Measurements from ENCODE around the gene IFT81.

Gene IFT81

GRCh38 chr12:110253176-110253575 is 129.0 kb downstream of the IFT81 start:
- Histone ChIP-seq H3K4me1 (ENCODE audit: control insufficient read depth, insufficient read depth, low read length) (no peaks in the 10 kb centered on the region; the same call in 1 of the 2 replicates), H3K36me3 (ENCODE audit: control insufficient read depth in 2 of 2, insufficient read depth in 1 of 2, low read length in 2 of 2) (no peaks in the 10 kb centered on the region), H3K4me3 (ENCODE audit: low read depth, low read length) (no peak overlapping the region), H3K9me3 (ENCODE audit: control insufficient read depth, insufficient read depth, low read depth, low read length) (no peaks in the 10 kb centered on the region), H3K27ac (ENCODE audit: extremely low read depth, low read depth, low read length) (no peak overlapping the region)
- ChIA-PET CTCF (no interaction called here), POLR2A (no interaction called here)
- no peak for TF ChIP-seq KLF8 (tag by site-specific recombination; IDR thresholded peaks at IDR 0.05)
- TF ChIP-seq ZNF514 (tag by site-specific recombination; IDR thresholded peaks at IDR 0.05) = no peak
- no peak for TF ChIP-seq ZNF785 (tag by site-specific recombination; IDR thresholded peaks at IDR 0.05)
- no peak for TF ChIP-seq ZNF184 (tag by site-specific recombination; IDR thresholded peaks at IDR 0.05)
- TF ChIP-seq ZSCAN4 (tag by site-specific recombination; IDR thresholded peaks at IDR 0.05) = no peak
- TF ChIP-seq ZNF366 (tag by site-specific recombination; conservative IDR thresholded peaks at IDR 0.05) = no peak
- no peak for TF ChIP-seq ZNF830 (tag by site-specific recombination; IDR thresholded peaks at IDR 0.05; ENCODE audit: low read depth)
- TF ChIP-seq ZNF23 (tag by site-specific recombination; IDR thresholded peaks at IDR 0.05; ENCODE audit: borderline replicate concordance) = no peak
- no peak for TF ChIP-seq ZNF416 (tag by site-specific recombination; IDR thresholded peaks at IDR 0.05)
- no peak for TF ChIP-seq ZNF341 (tag by site-specific recombination; IDR thresholded peaks at IDR 0.05; ENCODE audit: low read depth)
- no peak for TF ChIP-seq ZNF792 (tag by site-specific recombination; IDR thresholded peaks at IDR 0.05)
- no peak for TF ChIP-seq ZNF610 (tag by site-specific recombination; IDR thresholded peaks at IDR 0.05; ENCODE audit: borderline replicate concordance)
- TF ChIP-seq ZNF133 (tag by site-specific recombination; IDR thresholded peaks at IDR 0.05) = no peak
- TF ChIP-seq, protein P1, sequence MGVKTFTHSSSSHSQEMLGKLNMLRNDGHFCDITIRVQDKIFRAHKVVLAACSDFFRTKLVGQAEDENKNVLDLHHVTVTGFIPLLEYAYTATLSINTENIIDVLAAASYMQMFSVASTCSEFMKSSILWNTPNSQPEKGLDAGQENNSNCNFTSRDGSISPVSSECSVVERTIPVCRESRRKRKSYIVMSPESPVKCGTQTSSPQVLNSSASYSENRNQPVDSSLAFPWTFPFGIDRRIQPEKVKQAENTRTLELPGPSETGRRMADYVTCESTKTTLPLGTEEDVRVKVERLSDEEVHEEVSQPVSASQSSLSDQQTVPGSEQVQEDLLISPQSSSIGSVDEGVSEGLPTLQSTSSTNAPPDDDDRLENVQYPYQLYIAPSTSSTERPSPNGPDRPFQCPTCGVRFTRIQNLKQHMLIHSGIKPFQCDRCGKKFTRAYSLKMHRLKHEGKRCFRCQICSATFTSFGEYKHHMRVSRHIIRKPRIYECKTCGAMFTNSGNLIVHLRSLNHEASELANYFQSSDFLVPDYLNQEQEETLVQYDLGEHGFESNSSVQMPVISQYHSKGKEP (tag by site-specific recombination; IDR thresholded peaks at IDR 0.05) = no peak
- no peak for TF ChIP-seq ZNF266 (tag by site-specific recombination; IDR thresholded peaks at IDR 0.05; ENCODE audit: low read depth)
- no peak for TF ChIP-seq ZNF354C (tag by site-specific recombination; IDR thresholded peaks at IDR 0.05; ENCODE audit: borderline replicate concordance, low read depth)
- TF ChIP-seq, protein P2, sequence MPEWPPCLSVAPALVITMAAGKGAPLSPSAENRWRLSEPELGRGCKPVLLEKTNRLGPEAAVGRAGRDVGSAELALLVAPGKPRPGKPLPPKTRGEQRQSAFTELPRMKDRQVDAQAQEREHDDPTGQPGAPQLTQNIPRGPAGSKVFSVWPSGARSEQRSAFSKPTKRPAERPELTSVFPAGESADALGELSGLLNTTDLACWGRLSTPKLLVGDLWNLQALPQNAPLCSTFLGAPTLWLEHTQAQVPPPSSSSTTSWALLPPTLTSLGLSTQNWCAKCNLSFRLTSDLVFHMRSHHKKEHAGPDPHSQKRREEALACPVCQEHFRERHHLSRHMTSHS (tag by site-specific recombination; IDR thresholded peaks at IDR 0.05) = no peak
- no peak for TF ChIP-seq ZNF600 (tag by site-specific recombination; IDR thresholded peaks at IDR 0.05)
- TF ChIP-seq ZFP41 (tag by site-specific recombination; IDR thresholded peaks at IDR 0.05; ENCODE audit: borderline replicate concordance) = no peak

- Histone ChIP-seq H3K4me3 (ENCODE audit: low read depth, low read length) (no peak overlapping the region), H3K36me3 (ENCODE audit: control insufficient read depth in 2 of 2, insufficient read depth in 1 of 2, low read length in 2 of 2) (no peaks in the 10 kb centered on the region), H3K9me3 (ENCODE audit: control insufficient read depth, insufficient read depth, low read depth, low read length) (no peaks in the 10 kb centered on the region), H3K4me1 (ENCODE audit: control insufficient read depth, insufficient read depth, low read length) (no peaks in the 10 kb centered on the region), H3K27ac (ENCODE audit: extremely low read depth, low read depth, low read length) (no peak overlapping the region)
- ChIA-PET POLR2A (interaction anchor here (0.6 kb wide), 1 partner anchor 105 kb away, joined by 3 read pairs; no protein-coding TSS in a partner anchor), CTCF (no interaction called here)
- TF ChIP-seq ZNF416 (tag by site-specific recombination; IDR thresholded peaks at IDR 0.05) (no peak), HOXC10 (CRISPR knock-in tag; IDR thresholded peaks at IDR 0.05) (no peak), ZNF791 (tag by site-specific recombination; IDR thresholded peaks at IDR 0.05) (no peak), TCF7L2 (IDR thresholded peaks at IDR 0.05; ENCODE audit: borderline replicate concordance, low read depth, low read length) (no peak)
- TF ChIP-seq, protein P3, sequence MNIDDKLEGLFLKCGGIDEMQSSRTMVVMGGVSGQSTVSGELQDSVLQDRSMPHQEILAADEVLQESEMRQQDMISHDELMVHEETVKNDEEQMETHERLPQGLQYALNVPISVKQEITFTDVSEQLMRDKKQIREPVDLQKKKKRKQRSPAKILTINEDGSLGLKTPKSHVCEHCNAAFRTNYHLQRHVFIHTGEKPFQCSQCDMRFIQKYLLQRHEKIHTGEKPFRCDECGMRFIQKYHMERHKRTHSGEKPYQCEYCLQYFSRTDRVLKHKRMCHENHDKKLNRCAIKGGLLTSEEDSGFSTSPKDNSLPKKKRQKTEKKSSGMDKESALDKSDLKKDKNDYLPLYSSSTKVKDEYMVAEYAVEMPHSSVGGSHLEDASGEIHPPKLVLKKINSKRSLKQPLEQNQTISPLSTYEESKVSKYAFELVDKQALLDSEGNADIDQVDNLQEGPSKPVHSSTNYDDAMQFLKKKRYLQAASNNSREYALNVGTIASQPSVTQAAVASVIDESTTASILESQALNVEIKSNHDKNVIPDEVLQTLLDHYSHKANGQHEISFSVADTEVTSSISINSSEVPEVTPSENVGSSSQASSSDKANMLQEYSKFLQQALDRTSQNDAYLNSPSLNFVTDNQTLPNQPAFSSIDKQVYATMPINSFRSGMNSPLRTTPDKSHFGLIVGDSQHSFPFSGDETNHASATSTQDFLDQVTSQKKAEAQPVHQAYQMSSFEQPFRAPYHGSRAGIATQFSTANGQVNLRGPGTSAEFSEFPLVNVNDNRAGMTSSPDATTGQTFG (tag by site-specific recombination; IDR thresholded peaks at IDR 0.05; ENCODE audit: borderline replicate concordance) = no peak
- TF ChIP-seq, protein P1 (tag by site-specific recombination; IDR thresholded peaks at IDR 0.05) = no peak
- TF ChIP-seq, protein P4, sequence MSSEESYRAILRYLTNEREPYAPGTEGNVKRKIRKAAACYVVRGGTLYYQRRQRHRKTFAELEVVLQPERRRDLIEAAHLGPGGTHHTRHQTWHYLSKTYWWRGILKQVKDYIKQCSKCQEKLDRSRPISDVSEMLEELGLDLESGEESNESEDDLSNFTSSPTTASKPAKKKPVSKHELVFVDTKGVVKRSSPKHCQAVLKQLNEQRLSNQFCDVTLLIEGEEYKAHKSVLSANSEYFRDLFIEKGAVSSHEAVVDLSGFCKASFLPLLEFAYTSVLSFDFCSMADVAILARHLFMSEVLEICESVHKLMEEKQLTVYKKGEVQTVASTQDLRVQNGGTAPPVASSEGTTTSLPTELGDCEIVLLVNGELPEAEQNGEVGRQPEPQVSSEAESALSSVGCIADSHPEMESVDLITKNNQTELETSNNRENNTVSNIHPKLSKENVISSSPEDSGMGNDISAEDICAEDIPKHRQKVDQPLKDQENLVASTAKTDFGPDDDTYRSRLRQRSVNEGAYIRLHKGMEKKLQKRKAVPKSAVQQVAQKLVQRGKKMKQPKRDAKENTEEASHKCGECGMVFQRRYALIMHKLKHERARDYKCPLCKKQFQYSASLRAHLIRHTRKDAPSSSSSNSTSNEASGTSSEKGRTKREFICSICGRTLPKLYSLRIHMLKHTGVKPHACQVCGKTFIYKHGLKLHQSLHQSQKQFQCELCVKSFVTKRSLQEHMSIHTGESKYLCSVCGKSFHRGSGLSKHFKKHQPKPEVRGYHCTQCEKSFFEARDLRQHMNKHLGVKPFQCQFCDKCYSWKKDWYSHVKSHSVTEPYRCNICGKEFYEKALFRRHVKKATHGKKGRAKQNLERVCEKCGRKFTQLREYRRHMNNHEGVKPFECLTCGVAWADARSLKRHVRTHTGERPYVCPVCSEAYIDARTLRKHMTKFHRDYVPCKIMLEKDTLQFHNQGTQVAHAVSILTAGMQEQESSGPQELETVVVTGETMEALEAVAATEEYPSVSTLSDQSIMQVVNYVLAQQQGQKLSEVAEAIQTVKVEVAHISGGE (tag by site-specific recombination; conservative IDR thresholded peaks at IDR 0.05; ENCODE audit: low read depth) = no peak
Measured at GRCh38 chr12:110254971-110255540, 130.9 kb downstream of the IFT81 start.
